ENCODE measurements around the gene SLC29A1. TPM values are rescaled to one million over a fixed set of nuclear protein-coding genes. Genes with fewer than 3 reads are reported as not detected.
A peak's percentile ranks its signal among the peaks of the same experiment; 100 is the strongest.

SLC29A1 gene
- polyA plus RNA-seq, 2 of the 4 experiments (the other 2 are of a cell fraction): 45.6 to 72.3 TPM

GRCh38 chr6:44224029-44224964 lies 902 bp downstream of the SLC29A1 start:
- Histone ChIP-seq H3K4me3 (peak overlapping the region; percentile 60), H3K9me3 (no peaks in the 10 kb centered on the region), H3K4me2 (peak overlapping the region; percentile 93), H3K27ac (peak overlapping the region; percentile 67 to 98), H3K4me1 (peaks cover 56% of the 10 kb centered on the region)
- DNase-seq (ENCODE audit: low read depth in 1 of 2, low spot score in 1 of 2) (peak in 1 of 2 experiments; percentile 25), ATAC-seq (peak; percentile 21 to 22), FAIRE-seq (no peak)
- TF ChIP-seq RFX5 (IDR thresholded peaks at IDR 0.05): no peak
- peak; percentile 43 for TF ChIP-seq ZFP36 (IDR thresholded peaks at IDR 0.05; ENCODE audit: borderline replicate concordance, partially characterized antibody)
- WGBS (ENCODE audit: missing lambda C conversion rate): 13% methylated on average over 14 of the region's 18 CpGs
- POLR2A ChIA-PET: interaction anchor here (1.0 to 2.0 kb wide), 3 partner anchors 13 to 23 kb away, joined by 4 to 16 read pairs (median 5); partner anchors contain the start of gene HSP90AB1
- CTCF ChIA-PET: interaction anchor here (0.6 to 9.2 kb wide), 5 partner anchors 11 to 624 kb away, joined by 3 to 111 read pairs (median 9); no protein-coding TSS in a partner anchor

GRCh38 chr6:44224965-44225305 lies 1.5 kb downstream of the SLC29A1 start:
- no peak for DNase-seq (ENCODE audit: low read depth in 1 of 2, low spot score in 1 of 2)
- WGBS (ENCODE audit: missing lambda C conversion rate): 95% methylated on average over 3 of the region's 4 CpGs
- CTCF ChIA-PET: interaction anchor here (2.2 to 9.2 kb wide), 3 partner anchors 11 to 52 kb away, joined by 9 to 111 read pairs (median 11); no protein-coding TSS in a partner anchor
- H3K9me3 ChIP-seq: no peaks in the 10 kb centered on the region
- ATAC-seq: no peak
- TF ChIP-seq ZSCAN20 (CRISPR knock-in tag; IDR thresholded peaks at IDR 0.05) (no peak), MAFK (IDR thresholded peaks at IDR 0.05; ENCODE audit: partially characterized antibody) (no peak), NPAS2 (CRISPR knock-in tag; IDR thresholded peaks at IDR 0.05; ENCODE audit: borderline replicate concordance) (no peak), CHD4 (IDR thresholded peaks at IDR 0.05; ENCODE audit: borderline replicate concordance) (no peak), ELK1 (IDR thresholded peaks at IDR 0.05; ENCODE audit: low read depth, low read length) (no peak), SMC3 (IDR thresholded peaks at IDR 0.05) (no peak), CHD2 (IDR thresholded peaks at IDR 0.05; ENCODE audit: low read length, partially characterized antibody) (no peak), POLR2AphosphoS2 (conservative IDR thresholded peaks at IDR 0.05; ENCODE audit: low read length) (no peak), RFX5 (IDR thresholded peaks at IDR 0.05) (no peak), JUN (IDR thresholded peaks at IDR 0.05) (no peak), HDAC2 (IDR thresholded peaks at IDR 0.05) (no peak), FOSB (CRISPR knock-in tag; IDR thresholded peaks at IDR 0.05) (no peak), CBX8 (IDR thresholded peaks at IDR 0.05) (no peak), USF2 (IDR thresholded peaks at IDR 0.05) (no peak), ZNF302 (CRISPR knock-in tag; IDR thresholded peaks at IDR 0.05) (no peak), SREBF2 (IDR thresholded peaks at IDR 0.05) (no peak)
- TF ChIP-seq, protein P1, sequence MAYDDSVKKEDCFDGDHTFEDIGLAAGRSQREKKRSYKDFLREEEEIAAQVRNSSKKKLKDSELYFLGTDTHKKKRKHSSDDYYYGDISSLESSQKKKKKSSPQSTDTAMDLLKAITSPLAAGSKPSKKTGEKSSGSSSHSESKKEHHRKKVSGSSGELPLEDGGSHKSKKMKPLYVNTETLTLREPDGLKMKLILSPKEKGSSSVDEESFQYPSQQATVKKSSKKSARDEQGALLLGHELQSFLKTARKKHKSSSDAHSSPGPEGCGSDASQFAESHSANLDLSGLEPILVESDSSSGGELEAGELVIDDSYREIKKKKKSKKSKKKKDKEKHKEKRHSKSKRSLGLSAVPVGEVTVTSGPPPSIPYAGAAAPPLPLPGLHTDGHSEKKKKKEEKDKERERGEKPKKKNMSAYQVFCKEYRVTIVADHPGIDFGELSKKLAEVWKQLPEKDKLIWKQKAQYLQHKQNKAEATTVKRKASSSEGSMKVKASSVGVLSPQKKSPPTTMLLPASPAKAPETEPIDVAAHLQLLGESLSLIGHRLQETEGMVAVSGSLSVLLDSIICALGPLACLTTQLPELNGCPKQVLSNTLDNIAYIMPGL (CRISPR knock-in tag; IDR thresholded peaks at IDR 0.05; ENCODE audit: borderline replicate concordance): no peak
- TF ChIP-seq, protein P2, sequence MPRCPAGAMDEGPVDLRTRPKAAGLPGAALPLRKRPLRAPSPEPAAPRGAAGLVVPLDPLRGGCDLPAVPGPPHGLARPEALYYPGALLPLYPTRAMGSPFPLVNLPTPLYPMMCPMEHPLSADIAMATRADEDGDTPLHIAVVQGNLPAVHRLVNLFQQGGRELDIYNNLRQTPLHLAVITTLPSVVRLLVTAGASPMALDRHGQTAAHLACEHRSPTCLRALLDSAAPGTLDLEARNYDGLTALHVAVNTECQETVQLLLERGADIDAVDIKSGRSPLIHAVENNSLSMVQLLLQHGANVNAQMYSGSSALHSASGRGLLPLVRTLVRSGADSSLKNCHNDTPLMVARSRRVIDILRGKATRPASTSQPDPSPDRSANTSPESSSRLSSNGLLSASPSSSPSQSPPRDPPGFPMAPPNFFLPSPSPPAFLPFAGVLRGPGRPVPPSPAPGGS (IDR thresholded peaks at IDR 0.05): no peak
- TF ChIP-seq, protein P3, sequence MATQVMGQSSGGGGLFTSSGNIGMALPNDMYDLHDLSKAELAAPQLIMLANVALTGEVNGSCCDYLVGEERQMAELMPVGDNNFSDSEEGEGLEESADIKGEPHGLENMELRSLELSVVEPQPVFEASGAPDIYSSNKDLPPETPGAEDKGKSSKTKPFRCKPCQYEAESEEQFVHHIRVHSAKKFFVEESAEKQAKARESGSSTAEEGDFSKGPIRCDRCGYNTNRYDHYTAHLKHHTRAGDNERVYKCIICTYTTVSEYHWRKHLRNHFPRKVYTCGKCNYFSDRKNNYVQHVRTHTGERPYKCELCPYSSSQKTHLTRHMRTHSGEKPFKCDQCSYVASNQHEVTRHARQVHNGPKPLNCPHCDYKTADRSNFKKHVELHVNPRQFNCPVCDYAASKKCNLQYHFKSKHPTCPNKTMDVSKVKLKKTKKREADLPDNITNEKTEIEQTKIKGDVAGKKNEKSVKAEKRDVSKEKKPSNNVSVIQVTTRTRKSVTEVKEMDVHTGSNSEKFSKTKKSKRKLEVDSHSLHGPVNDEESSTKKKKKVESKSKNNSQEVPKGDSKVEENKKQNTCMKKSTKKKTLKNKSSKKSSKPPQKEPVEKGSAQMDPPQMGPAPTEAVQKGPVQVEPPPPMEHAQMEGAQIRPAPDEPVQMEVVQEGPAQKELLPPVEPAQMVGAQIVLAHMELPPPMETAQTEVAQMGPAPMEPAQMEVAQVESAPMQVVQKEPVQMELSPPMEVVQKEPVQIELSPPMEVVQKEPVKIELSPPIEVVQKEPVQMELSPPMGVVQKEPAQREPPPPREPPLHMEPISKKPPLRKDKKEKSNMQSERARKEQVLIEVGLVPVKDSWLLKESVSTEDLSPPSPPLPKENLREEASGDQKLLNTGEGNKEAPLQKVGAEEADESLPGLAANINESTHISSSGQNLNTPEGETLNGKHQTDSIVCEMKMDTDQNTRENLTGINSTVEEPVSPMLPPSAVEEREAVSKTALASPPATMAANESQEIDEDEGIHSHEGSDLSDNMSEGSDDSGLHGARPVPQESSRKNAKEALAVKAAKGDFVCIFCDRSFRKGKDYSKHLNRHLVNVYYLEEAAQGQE (IDR thresholded peaks at IDR 0.05): no peak
- H3K4me2 ChIP-seq: peak overlapping the region; percentile 93
- POLR2A ChIA-PET: interaction anchor here (1.8 to 2.0 kb wide), 2 partner anchors 21 to 22 kb away, joined by 5 to 16 read pairs; partner anchors contain the start of gene HSP90AB1
- H3K27ac ChIP-seq: no peak overlapping the region
- no peak for FAIRE-seq
- peaks cover 54% of the 10 kb centered on the region for H3K4me1 ChIP-seq
- H3K4me3 ChIP-seq: no peak overlapping the region
